SU-DHL-6 (cell line): ENCODE results near the gene SOX6.

ENCODE experiments used
- H2AFZ ChIP-seq: fragments of 200-600 bp; sonication (generic); 2 replicates; pipeline ENCODE4 v1.6.1; 2014; ENCODE audit warnings: low read depth, mild to moderate bottlenecking, moderate library complexity, mixed read lengths, antibody characterized with exemption, low read length; ENCODE audit not compliant: severe bottlenecking
- H3F3A ChIP-seq: fragments of 200-600 bp; shearing (Covaris generic); 2 replicates; pipeline ENCODE4 v1.6.0; 2016; ENCODE audit warnings: antibody characterized with exemption, mild to moderate bottlenecking; ENCODE audit not compliant: insufficient read depth
- H3K27ac ChIP-seq: fragments of 200-600 bp; sonication (generic); 2 replicates; pipeline ENCODE4 v1.5.1; 2016; ENCODE audit warnings: low read depth, mild to moderate bottlenecking, low read length, moderate library complexity, mixed read lengths
- H3K27me3 ChIP-seq: fragments of 200-600 bp; sonication (generic), shearing (Covaris generic); 2 replicates; pipeline ENCODE4 v1.6.0; 2014; ENCODE audit warnings: mild to moderate bottlenecking, low read length
- H3K36me3 ChIP-seq: fragments of 200-600 bp; sonication (generic); 2 replicates; pipeline ENCODE4 v1.6.1; 2014; ENCODE audit warnings: mild to moderate bottlenecking, low read length, mixed read lengths
- H3K4me2 ChIP-seq: fragments of 300-600, 200-600 bp; shearing (Covaris generic), sonication (generic); 2 replicates; pipeline ENCODE4 v1.6.0; 2014; ENCODE audit warnings: low read length, low read depth, mild to moderate bottlenecking; ENCODE audit not compliant: poor library complexity, severe bottlenecking
- H3K4me3 ChIP-seq: fragments of 200-600 bp; sonication (generic); 2 replicates; pipeline ENCODE4 v1.5.1; 2014; ENCODE audit warnings: antibody characterized with exemption, low read length, mild to moderate bottlenecking, mixed read lengths; ENCODE audit not compliant: insufficient read depth, poor library complexity, severe bottlenecking
- H3K79me2 ChIP-seq: fragments of 200-600 bp; sonication (generic); 2 replicates; pipeline ENCODE4 v1.6.1; 2014; ENCODE audit warnings: mild to moderate bottlenecking, low read length, moderate library complexity; ENCODE audit not compliant: insufficient read depth
- H3K9ac ChIP-seq: fragments of 200-600 bp; sonication (generic); 2 replicates; pipeline ENCODE4 v1.7.0; 2014; ENCODE audit warnings: mild to moderate bottlenecking, low read length
- H3K9me2 ChIP-seq: fragments of 200-600 bp; sonication (generic); replicated peaks from 2 replicates; pipeline ENCODE4 v1.6.1; 2014; ENCODE audit warnings: low read length; ENCODE audit not compliant: insufficient read depth
- H3K9me3 ChIP-seq: fragments of 200-600 bp; sonication (generic); 2 replicates; pipeline ENCODE4 v1.6.1; 2014; ENCODE audit warnings: low read length, mixed read lengths; ENCODE audit not compliant: insufficient read depth
- H4K20me1 ChIP-seq: fragments of 200-600 bp; sonication (generic); 2 replicates; pipeline ENCODE4 v1.6.1; 2014; ENCODE audit warnings: low read depth, mild to moderate bottlenecking, antibody characterized with exemption, low read length, moderate library complexity, mixed read lengths
- EZH2phosphoT487 ChIP-seq: fragments of 200-600 bp; sonication (generic), shearing (Covaris generic); conservative IDR thresholded peaks from 2 replicates; pipeline ENCODE4 v1.6.1; 2018; ENCODE audit warnings: mild to moderate bottlenecking, antibody characterized with exemption, low read length, moderate library complexity, mixed read lengths
- TF ChIP-seq, protein P1 (sequence below): fragments of 200-600 bp; sonication (generic); IDR thresholded peaks from one replicate; pipeline ENCODE4 v1.5.1; 2017; ENCODE audit warnings: antibody characterized with exemption, mild to moderate bottlenecking, low read length, moderate library complexity; ENCODE audit not compliant: insufficient read depth, poor library complexity, severe bottlenecking

Gene SOX6

GRCh38 chr11:16120008-16120407 is 236.3 kb downstream of the SOX6 start:
- Histone ChIP-seq H3K36me3 (no peaks in the 10 kb centered on the region), H4K20me1 (no peaks in the 10 kb centered on the region), H3K79me2 (no peaks in the 10 kb centered on the region), H3K4me2 (no peak overlapping the region), H2AFZ (no peak overlapping the region), H3K9ac (no peak overlapping the region), H3K4me3 (no peak overlapping the region), H3K9me3 (no peaks in the 10 kb centered on the region), H3K9me2 (peaks cover 4% of the 10 kb centered on the region; the same call in 1 of the 2 replicates), H3F3A (no peaks in the 10 kb centered on the region), H3K27ac (no peak overlapping the region), H3K27me3 (no peaks in the 10 kb centered on the region)
- TF ChIP-seq, protein P1, sequence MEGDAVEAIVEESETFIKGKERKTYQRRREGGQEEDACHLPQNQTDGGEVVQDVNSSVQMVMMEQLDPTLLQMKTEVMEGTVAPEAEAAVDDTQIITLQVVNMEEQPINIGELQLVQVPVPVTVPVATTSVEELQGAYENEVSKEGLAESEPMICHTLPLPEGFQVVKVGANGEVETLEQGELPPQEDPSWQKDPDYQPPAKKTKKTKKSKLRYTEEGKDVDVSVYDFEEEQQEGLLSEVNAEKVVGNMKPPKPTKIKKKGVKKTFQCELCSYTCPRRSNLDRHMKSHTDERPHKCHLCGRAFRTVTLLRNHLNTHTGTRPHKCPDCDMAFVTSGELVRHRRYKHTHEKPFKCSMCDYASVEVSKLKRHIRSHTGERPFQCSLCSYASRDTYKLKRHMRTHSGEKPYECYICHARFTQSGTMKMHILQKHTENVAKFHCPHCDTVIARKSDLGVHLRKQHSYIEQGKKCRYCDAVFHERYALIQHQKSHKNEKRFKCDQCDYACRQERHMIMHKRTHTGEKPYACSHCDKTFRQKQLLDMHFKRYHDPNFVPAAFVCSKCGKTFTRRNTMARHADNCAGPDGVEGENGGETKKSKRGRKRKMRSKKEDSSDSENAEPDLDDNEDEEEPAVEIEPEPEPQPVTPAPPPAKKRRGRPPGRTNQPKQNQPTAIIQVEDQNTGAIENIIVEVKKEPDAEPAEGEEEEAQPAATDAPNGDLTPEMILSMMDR = no peak
- TF ChIP-seq EZH2phosphoT487 = no peak

GRCh38 chr11:16117989-16118756 is 238.2 kb downstream of the SOX6 start:
- Histone ChIP-seq H3K9me3 (no peaks in the 10 kb centered on the region), H3K4me3 (no peak overlapping the region), H3K79me2 (no peaks in the 10 kb centered on the region), H3K9ac (no peak overlapping the region), H3K27ac (no peak overlapping the region), H3F3A (no peaks in the 10 kb centered on the region), H2AFZ (no peak overlapping the region), H3K36me3 (no peaks in the 10 kb centered on the region), H3K9me2 (peaks cover 4% of the 10 kb centered on the region; the same call in 1 of the 2 replicates), H4K20me1 (no peaks in the 10 kb centered on the region), H3K4me2 (no peak overlapping the region), H3K27me3 (no peaks in the 10 kb centered on the region)
- TF ChIP-seq, protein P1 = no peak
- no peak for TF ChIP-seq EZH2phosphoT487

DNA sequence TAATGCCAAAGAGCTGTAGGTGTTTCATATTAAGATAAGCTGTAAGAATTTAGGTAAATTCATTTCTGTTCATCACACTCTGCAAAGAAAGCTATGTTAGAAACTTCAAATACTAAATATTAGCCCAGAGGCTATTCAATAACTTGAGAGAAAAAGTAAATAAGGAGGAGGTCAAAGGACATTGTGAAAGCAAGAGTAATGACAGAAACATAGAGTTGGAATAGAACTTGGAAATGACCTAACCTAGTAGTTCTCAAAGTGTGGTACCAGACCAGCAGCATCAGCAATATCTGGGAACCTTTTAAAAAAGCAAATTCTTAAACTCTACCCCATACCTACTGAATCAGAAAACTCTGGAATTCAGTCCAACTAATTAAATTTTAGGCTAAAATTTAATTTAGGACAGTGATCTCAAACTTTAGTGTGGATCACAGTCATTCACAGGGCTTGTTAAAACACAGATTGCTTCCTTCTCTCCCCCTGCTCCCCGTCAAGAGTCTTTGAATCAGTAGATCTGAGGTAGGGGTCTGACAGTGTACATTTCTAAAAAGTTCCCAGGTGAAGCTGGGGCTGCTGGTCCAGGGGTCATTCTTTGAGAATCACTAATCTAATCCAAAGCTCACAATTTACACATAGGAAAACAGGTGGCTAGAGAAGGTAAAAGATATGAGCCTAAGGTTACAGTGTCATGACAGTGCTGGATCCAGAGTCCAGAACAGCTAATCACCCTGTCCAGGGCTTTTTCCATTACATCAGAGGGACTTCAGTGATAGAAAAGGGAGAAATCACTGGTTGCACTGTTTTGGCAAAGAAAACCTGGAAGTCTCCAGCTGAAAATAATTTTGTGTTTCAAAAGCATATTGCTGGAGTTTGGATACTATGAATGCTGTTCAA is 241.1 kb downstream of the SOX6 start:
- no peak for TF ChIP-seq EZH2phosphoT487
- TF ChIP-seq, protein P1 = no peak
- Histone ChIP-seq H3K9me2 (no peaks in the 10 kb centered on the region), H3K9ac (no peak overlapping the region), H3K4me2 (no peak overlapping the region), H3K36me3 (no peaks in the 10 kb centered on the region), H3K27ac (no peak overlapping the region), H2AFZ (no peak overlapping the region), H3K27me3 (no peaks in the 10 kb centered on the region), H3K79me2 (no peaks in the 10 kb centered on the region), H3K9me3 (no peaks in the 10 kb centered on the region), H4K20me1 (no peaks in the 10 kb centered on the region), H3K4me3 (no peak overlapping the region), H3F3A (no peaks in the 10 kb centered on the region)
